Liver (tissue), 9 donors: ENCODE data around the gene GARNL3. TPM values are rescaled to one million over a fixed set of nuclear protein-coding genes. Genes with fewer than 3 reads are reported as not detected.

Source experiments
- DNase-seq: peaks from one replicate; pipeline ENCODE4 v3.0.0-alpha.2; 2017; ENCODE audit warnings: low spot score
- H3K27ac ChIP-seq, 2 donors: one replicate each; pipeline ENCODE4 v1.7.0; 2013; ENCODE audit warnings: inconsistent platforms in 2 of 2, low read length in 2 of 2, control low read depth in 1 of 2, low read depth in 1 of 2, mild to moderate bottlenecking in 1 of 2
- H3K27me3 ChIP-seq, 4 donors: one replicate each; pipeline versions ENCODE4 v1.6.1 to v1.7.0; 2013; ENCODE audit warnings: low read length in 3 of 4, inconsistent platforms in 1 of 4, mild to moderate bottlenecking in 1 of 4, moderate library complexity in 1 of 4; ENCODE audit not compliant: control insufficient read depth in 4 of 4, insufficient read depth in 4 of 4
- H3K36me3 ChIP-seq, 4 donors: one replicate each; pipeline versions ENCODE4 v1.6.1 to v1.7.0; 2013; ENCODE audit warnings: low read length in 3 of 4, mild to moderate bottlenecking in 3 of 4, low read depth in 1 of 4, moderate library complexity in 1 of 4; ENCODE audit not compliant: control insufficient read depth in 4 of 4, insufficient read depth in 3 of 4
- H3K4me1 ChIP-seq, 4 donors: one replicate each; pipeline versions ENCODE4 v1.6.1 to v1.7.0; 2013; ENCODE audit warnings: low read length in 3 of 4, mild to moderate bottlenecking in 3 of 4, moderate library complexity in 1 of 4; ENCODE audit not compliant: control insufficient read depth in 4 of 4, insufficient read depth in 4 of 4
- H3K4me3 ChIP-seq, 3 donors: one replicate each; pipeline versions ENCODE4 v1.6.1 to v1.7.0; 2013; ENCODE audit warnings: low read length in 3 of 3, control low read depth in 1 of 3, low read depth in 1 of 3, mild to moderate bottlenecking in 1 of 3
- H3K9ac ChIP-seq, 2 donors: one replicate each; pipeline ENCODE4 v1.7.0; 2013; ENCODE audit warnings: low read length in 2 of 2, mild to moderate bottlenecking in 2 of 2, moderate library complexity in 2 of 2, control low read depth in 1 of 2, low read depth in 1 of 2
- H3K9me3 ChIP-seq, 4 donors: one replicate each; pipeline versions ENCODE4 v1.6.1 to v1.7.0; 2013; ENCODE audit warnings: low read length in 3 of 4; ENCODE audit not compliant: control insufficient read depth in 4 of 4
- FOXA1 ChIP-seq: IDR thresholded peaks from 2 replicates; pipeline ENCODE4 v1.6.1; 2016; ENCODE audit warnings: antibody characterized with exemption
- FOXA2 ChIP-seq: IDR thresholded peaks from 2 replicates; pipeline ENCODE4 v1.6.1; 2016; ENCODE audit warnings: antibody characterized with exemption
- GABPA ChIP-seq, 2 donors: IDR thresholded peaks in 1 of 2; conservative IDR thresholded peaks in 1 of 2; 2 replicates each; pipeline ENCODE4 v1.6.1; 2016; ENCODE audit warnings: antibody characterized with exemption in 2 of 2, mild to moderate bottlenecking in 1 of 2, moderate library complexity in 1 of 2
- HNF4A ChIP-seq, 2 donors: conservative IDR thresholded peaks; 2 replicates each; pipeline ENCODE4 v1.6.1; 2016; ENCODE audit warnings: antibody characterized with exemption in 2 of 2, mild to moderate bottlenecking in 2 of 2
- HNF4G ChIP-seq: IDR thresholded peaks from 2 replicates; pipeline ENCODE4 v1.6.1; 2016; ENCODE audit warnings: antibody characterized with exemption
- JUND ChIP-seq, 2 donors: IDR thresholded peaks; 2 replicates each; pipeline ENCODE4 v1.6.1; 2016; ENCODE audit warnings: antibody characterized with exemption in 2 of 2
- NR2F2 ChIP-seq: IDR thresholded peaks from 2 replicates; pipeline ENCODE4 v1.6.1; 2016; ENCODE audit warnings: antibody characterized with exemption
- RAD21 ChIP-seq, 2 donors: IDR thresholded peaks; 2 replicates each; pipeline ENCODE4 v1.6.1; 2016; ENCODE audit warnings: antibody characterized with exemption in 2 of 2, mild to moderate bottlenecking in 2 of 2
- RXRA ChIP-seq, 2 donors: IDR thresholded peaks; 2 replicates each; pipeline ENCODE4 v1.6.1; 2017 to 2018; ENCODE audit warnings: antibody characterized with exemption in 2 of 2, mild to moderate bottlenecking in 1 of 2
- SP1 ChIP-seq: IDR thresholded peaks from 2 replicates; pipeline ENCODE4 v1.6.1; 2018; ENCODE audit warnings: antibody characterized with exemption, mild to moderate bottlenecking
- TAF1 ChIP-seq: conservative IDR thresholded peaks from 2 replicates; pipeline ENCODE4 v1.6.1; 2016; ENCODE audit warnings: antibody characterized with exemption, mild to moderate bottlenecking
- YY1 ChIP-seq: IDR thresholded peaks from 2 replicates; pipeline ENCODE4 v1.6.1; 2016; ENCODE audit warnings: antibody characterized with exemption, mild to moderate bottlenecking
- WGBS: extraction: QIAGEN DNeasy Blood & Tissue Kit; methylation state at CpG from one replicate; pipeline ENCODE4 v1.1.7; 2013; 5-methylcytosine and 5-hydroxymethylcytosine counted together
- polyA plus RNA-seq, 2 donors: library from polyadenylated mRNA; stranded (reverse) in 1 of 2; unstranded in 1 of 2; fragments of 200-250 nt in 1 of 2; fragments of >200 nt in 1 of 2; fragmentation: Nextera tagmentation in 1 of 2; extraction: Ambion mirVana in 1 of 2; gene quantifications; one replicate each; pipeline versions ENCODE4 v1.2.1 to v1.2.3, GENCODE V29; 2013 to 2015
- total RNA-seq, 2 donors: library from RNA; depleted of rRNA; stranded (reverse); fragments of >200 nt; gene quantifications; one replicate each; pipeline ENCODE4 v1.2.3, GENCODE V29; 2014
- TF ChIP-seq, protein P1 (sequence below): IDR thresholded peaks from 2 replicates; pipeline ENCODE4 v1.6.1; 2016; ENCODE audit warnings: antibody characterized with exemption
- TF ChIP-seq, protein P2 (sequence below): fragments of 150-350 bp; IDR thresholded peaks from 2 replicates; pipeline ENCODE4 v1.5.1; 2017; ENCODE audit warnings: improper control_type of control experiment, low read depth, low read length; ENCODE audit not compliant: missing input control
- TF ChIP-seq, protein P3 (sequence below): IDR thresholded peaks from 2 replicates; pipeline ENCODE4 v1.6.1; 2016; ENCODE audit warnings: antibody characterized with exemption, mild to moderate bottlenecking
- TF ChIP-seq, protein P4 (sequence below): IDR thresholded peaks from 2 replicates; pipeline ENCODE4 v1.6.1; 2016; ENCODE audit warnings: antibody characterized with exemption
- donor health status: healthy.
- donor health status: healthy.
- donor health status: healthy.
- donor health status: healthy.
- donor health status: healthy.

The GARNL3 gene
- total and polyA plus RNA-seq, 4 donors = 0.89 to 6.7 (median 3.5) TPM

DNA sequence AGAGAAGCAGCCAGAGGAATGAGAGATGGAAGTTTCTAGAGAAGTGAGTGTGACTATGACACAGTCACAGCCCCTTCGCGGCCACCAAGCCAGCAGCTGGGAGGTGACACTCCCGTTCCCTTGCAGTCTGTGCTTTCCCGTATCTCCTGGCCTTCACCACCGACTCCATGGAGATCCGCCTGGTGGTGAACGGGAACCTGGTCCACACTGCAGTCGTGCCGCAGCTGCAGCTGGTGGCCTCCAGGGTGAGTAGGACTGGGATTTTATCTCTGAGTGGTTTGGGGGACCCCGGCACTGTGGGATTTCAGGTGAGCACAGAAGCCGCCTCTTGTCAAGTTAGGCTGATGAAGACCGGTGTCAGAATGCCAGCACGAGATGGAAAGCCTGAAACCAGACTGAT lies 120.3 kb downstream of the GARNL3 start:
- TF ChIP-seq HNF4A (conservative IDR thresholded peaks at IDR 0.05) (no peak), RXRA (IDR thresholded peaks at IDR 0.05) (no peak), RAD21 (IDR thresholded peaks at IDR 0.05) (no peak)
- Histone ChIP-seq H3K4me1 (no peaks in the 10 kb centered on the region), H3K27ac (no peak overlapping the region), H3K4me3 (no peak overlapping the region), H3K9ac (no peak overlapping the region), H3K9me3 (no peaks in the 10 kb centered on the region), H3K27me3 (no peaks in the 10 kb centered on the region), H3K36me3 (no peaks in the 10 kb centered on the region)
- DNase-seq = no peak
- 91% methylated on average over 13 of the region's 13 CpGs for WGBS

DNA sequence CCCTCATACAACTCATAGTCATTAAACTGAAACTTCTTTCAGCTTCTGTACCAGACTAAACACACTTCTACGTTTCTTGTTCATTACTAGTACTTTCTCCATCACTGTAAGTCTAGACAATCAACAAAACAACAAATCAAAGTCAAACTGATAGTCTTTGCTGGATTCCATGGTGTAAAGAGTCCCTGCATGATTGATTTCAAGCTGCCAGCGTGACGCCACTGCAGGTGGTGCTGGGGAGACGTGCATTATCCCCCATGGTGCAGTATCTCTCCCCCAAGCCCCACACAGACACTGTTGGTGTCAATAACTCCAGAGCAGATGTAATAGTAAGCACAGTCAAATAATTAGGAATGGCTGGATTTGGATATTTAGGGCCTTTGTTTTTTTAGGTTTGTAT lies 121.7 kb downstream of the GARNL3 start:
- no peak for DNase-seq
- WGBS = 84% methylated on average over 4 of the region's 4 CpGs
- H3K9ac ChIP-seq = no peak overlapping the region
- TF ChIP-seq NR2F2 (no peak), YY1 (no peak), GABPA (IDR thresholded peaks at IDR 0.05 in 1 of 2, conservative IDR thresholded peaks at IDR 0.05 in 1 of 2) (no peak), RAD21 (IDR thresholded peaks at IDR 0.05) (no peak), SP1 (no peak), FOXA2 (no peak), JUND (IDR thresholded peaks at IDR 0.05) (no peak), HNF4A (conservative IDR thresholded peaks at IDR 0.05) (no peak)
- H3K4me1 ChIP-seq = no peaks in the 10 kb centered on the region
- H3K4me3 ChIP-seq = no peak overlapping the region
- H3K9me3 ChIP-seq = no peaks in the 10 kb centered on the region
- H3K27ac ChIP-seq = no peak overlapping the region
- no peaks in the 10 kb centered on the region for H3K27me3 ChIP-seq
- H3K36me3 ChIP-seq = no peaks in the 10 kb centered on the region

DNA sequence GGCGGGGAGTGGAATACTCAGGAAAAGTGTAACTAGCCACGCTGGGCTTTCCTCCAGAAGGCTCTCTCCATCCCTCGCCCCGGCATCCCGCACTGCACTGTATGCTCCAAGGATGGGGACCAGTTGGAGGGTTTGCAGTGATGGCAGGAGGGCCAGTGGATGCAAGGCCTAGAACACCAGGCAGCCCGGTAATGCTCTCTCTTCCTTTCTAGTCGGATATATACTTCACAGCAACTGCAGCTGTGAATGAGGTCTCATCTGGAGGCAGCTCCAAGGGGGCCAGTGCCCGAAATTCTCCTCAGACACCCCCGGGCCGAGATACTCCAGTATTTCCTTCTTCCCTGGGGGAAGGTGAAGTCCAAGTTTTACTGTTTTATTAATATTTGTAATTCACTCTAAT lies 122.4 kb downstream of the GARNL3 start:
- H3K4me1 ChIP-seq = no peaks in the 10 kb centered on the region
- no peak overlapping the region for H3K4me3 ChIP-seq
- WGBS = 94% methylated on average over 10 of the region's 10 CpGs
- H3K9ac ChIP-seq = no peak overlapping the region
- H3K27ac ChIP-seq = no peak overlapping the region
- H3K9me3 ChIP-seq = no peaks in the 10 kb centered on the region
- DNase-seq = no peak
- TF ChIP-seq RAD21 (IDR thresholded peaks at IDR 0.05) (no peak), YY1 (no peak), HNF4G (no peak), RXRA (IDR thresholded peaks at IDR 0.05) (no peak), HNF4A (conservative IDR thresholded peaks at IDR 0.05) (no peak), TAF1 (no peak), GABPA (IDR thresholded peaks at IDR 0.05 in 1 of 2, conservative IDR thresholded peaks at IDR 0.05 in 1 of 2) (no peak), SP1 (no peak), FOXA1 (no peak), NR2F2 (no peak)
- TF ChIP-seq, protein P1, sequence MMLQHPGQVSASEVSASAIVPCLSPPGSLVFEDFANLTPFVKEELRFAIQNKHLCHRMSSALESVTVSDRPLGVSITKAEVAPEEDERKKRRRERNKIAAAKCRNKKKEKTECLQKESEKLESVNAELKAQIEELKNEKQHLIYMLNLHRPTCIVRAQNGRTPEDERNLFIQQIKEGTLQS = no peak
- TF ChIP-seq, protein P2, sequence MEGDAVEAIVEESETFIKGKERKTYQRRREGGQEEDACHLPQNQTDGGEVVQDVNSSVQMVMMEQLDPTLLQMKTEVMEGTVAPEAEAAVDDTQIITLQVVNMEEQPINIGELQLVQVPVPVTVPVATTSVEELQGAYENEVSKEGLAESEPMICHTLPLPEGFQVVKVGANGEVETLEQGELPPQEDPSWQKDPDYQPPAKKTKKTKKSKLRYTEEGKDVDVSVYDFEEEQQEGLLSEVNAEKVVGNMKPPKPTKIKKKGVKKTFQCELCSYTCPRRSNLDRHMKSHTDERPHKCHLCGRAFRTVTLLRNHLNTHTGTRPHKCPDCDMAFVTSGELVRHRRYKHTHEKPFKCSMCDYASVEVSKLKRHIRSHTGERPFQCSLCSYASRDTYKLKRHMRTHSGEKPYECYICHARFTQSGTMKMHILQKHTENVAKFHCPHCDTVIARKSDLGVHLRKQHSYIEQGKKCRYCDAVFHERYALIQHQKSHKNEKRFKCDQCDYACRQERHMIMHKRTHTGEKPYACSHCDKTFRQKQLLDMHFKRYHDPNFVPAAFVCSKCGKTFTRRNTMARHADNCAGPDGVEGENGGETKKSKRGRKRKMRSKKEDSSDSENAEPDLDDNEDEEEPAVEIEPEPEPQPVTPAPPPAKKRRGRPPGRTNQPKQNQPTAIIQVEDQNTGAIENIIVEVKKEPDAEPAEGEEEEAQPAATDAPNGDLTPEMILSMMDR = no peak
- TF ChIP-seq, protein P3, sequence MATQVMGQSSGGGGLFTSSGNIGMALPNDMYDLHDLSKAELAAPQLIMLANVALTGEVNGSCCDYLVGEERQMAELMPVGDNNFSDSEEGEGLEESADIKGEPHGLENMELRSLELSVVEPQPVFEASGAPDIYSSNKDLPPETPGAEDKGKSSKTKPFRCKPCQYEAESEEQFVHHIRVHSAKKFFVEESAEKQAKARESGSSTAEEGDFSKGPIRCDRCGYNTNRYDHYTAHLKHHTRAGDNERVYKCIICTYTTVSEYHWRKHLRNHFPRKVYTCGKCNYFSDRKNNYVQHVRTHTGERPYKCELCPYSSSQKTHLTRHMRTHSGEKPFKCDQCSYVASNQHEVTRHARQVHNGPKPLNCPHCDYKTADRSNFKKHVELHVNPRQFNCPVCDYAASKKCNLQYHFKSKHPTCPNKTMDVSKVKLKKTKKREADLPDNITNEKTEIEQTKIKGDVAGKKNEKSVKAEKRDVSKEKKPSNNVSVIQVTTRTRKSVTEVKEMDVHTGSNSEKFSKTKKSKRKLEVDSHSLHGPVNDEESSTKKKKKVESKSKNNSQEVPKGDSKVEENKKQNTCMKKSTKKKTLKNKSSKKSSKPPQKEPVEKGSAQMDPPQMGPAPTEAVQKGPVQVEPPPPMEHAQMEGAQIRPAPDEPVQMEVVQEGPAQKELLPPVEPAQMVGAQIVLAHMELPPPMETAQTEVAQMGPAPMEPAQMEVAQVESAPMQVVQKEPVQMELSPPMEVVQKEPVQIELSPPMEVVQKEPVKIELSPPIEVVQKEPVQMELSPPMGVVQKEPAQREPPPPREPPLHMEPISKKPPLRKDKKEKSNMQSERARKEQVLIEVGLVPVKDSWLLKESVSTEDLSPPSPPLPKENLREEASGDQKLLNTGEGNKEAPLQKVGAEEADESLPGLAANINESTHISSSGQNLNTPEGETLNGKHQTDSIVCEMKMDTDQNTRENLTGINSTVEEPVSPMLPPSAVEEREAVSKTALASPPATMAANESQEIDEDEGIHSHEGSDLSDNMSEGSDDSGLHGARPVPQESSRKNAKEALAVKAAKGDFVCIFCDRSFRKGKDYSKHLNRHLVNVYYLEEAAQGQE = no peak
- TF ChIP-seq, protein P4, sequence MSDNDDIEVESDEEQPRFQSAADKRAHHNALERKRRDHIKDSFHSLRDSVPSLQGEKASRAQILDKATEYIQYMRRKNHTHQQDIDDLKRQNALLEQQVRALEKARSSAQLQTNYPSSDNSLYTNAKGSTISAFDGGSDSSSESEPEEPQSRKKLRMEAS = no peak
- no peaks in the 10 kb centered on the region for H3K27me3 ChIP-seq
- H3K36me3 ChIP-seq = no peaks in the 10 kb centered on the region
